Stimulated activated CD8-positive, alpha-beta memory T cell treated with anti-CD3 and anti-CD28 coated beads, Interleukin-15, amount 100 ng/mL, for 24 hours (primary cell): Measurements from ENCODE around the gene HADH.

Source experiments
- DNase-seq: peaks from one replicate; pipeline ENCODE4 v3.0.0-alpha.2; 2020; ENCODE audit warnings: low read depth

The HADH gene

GRCh38 chr4:108058685-108059440 is 69.2 kb downstream of the HADH start:
- DNase-seq, result no peak

GRCh38 chr4:108060164-108060563 is 70.5 kb downstream of the HADH start:
- DNase-seq, result no peak

GRCh38 chr4:108060686-108061321 is 71.1 kb downstream of the HADH start:
- DNase-seq, result no peak

GRCh38 chr4:108068442-108068841 is 78.8 kb downstream of the HADH start:
- DNase-seq, result no peak

- no peak for DNase-seq
These were observed 81.1 kb downstream of the HADH start for GRCh38 chr4:108070775-108071174.

- no peak for DNase-seq
These were observed 82.6 kb downstream of the HADH start for GRCh38 chr4:108072300-108072699.

GRCh38 chr4:108078024-108078733 is 88.5 kb downstream of the HADH start:
- no peak for DNase-seq

GRCh38 chr4:108080747-108081146 is 91.1 kb downstream of the HADH start:
- no peak for DNase-seq

- no peak for DNase-seq
These were observed 91.6 kb downstream of the HADH start for GRCh38 chr4:108081256-108081655.
